HG03378 (cell line): ENCODE data around the gene PIGT.

Experiments used
- ATAC-seq: cut with Tn5 transposase; IDR thresholded peaks from one replicate; pipeline ENCODE4 v1.9.1; 2021; ENCODE audit warnings: mild to moderate bottlenecking, moderate library complexity; ENCODE audit not compliant: unreplicated experiment

The PIGT gene

GRCh38 chr20:45415822-45416637 lies at the start of gene PIGT:
Gene PIGT (plus strand): TSS chr20:45416141. CDS start chr20:45416157, 16 bp downstream.
- peak; percentile 52 for ATAC-seq

- ATAC-seq = no peak
Measured at GRCh38 chr20:45366192-45366591, 49.7 kb upstream of the PIGT start.

GRCh38 chr20:45366631-45367030 lies 49.3 kb upstream of the PIGT start:
- no peak for ATAC-seq

- ATAC-seq = no peak
Measured at GRCh38 chr20:45367126-45367525, 48.8 kb upstream of the PIGT start.

GRCh38 chr20:45368221-45368980 lies 47.5 kb upstream of the PIGT start:
- ATAC-seq = peak; percentile 77

- ATAC-seq = no peak
Measured at GRCh38 chr20:45370571-45371160, 45.3 kb upstream of the PIGT start.

GRCh38 chr20:45372241-45372640 lies 43.7 kb upstream of the PIGT start:
- no peak for ATAC-seq

- ATAC-seq = no peak
Measured at GRCh38 chr20:45372646-45373352, 43.1 kb upstream of the PIGT start.

- peak; percentile 49 for ATAC-seq
Measured at GRCh38 chr20:45373353-45374100, 42.4 kb upstream of the PIGT start.

GRCh38 chr20:45374101-45374467 lies 41.9 kb upstream of the PIGT start:
- no peak for ATAC-seq

GRCh38 chr20:45374966-45375365 lies 41.0 kb upstream of the PIGT start:
- no peak for ATAC-seq

- ATAC-seq = no peak
Measured at GRCh38 chr20:45377269-45377668, 38.7 kb upstream of the PIGT start.

GRCh38 chr20:45378191-45378590 lies 37.8 kb upstream of the PIGT start, which contains the start of gene TP53TG5:
Gene TP53TG5 (minus strand): TSS chr20:45378325. CDS start chr20:45378236, 89 bp downstream.
- ATAC-seq = no peak

- ATAC-seq = no peak
Measured at GRCh38 chr20:45387274-45387673, 28.7 kb upstream of the PIGT start.

GRCh38 chr20:45390931-45391330 lies 25.0 kb upstream of the PIGT start:
- ATAC-seq = no peak

GRCh38 chr20:45391559-45391958 lies 24.4 kb upstream of the PIGT start:
- ATAC-seq = no peak

- ATAC-seq = no peak
Measured at GRCh38 chr20:45392733-45393132, 23.2 kb upstream of the PIGT start.

GRCh38 chr20:45394221-45395113 lies 21.5 kb upstream of the PIGT start:
- ATAC-seq = no peak

GRCh38 chr20:45395114-45395415 lies 20.9 kb upstream of the PIGT start:
- no peak for ATAC-seq

- ATAC-seq = no peak
Measured at GRCh38 chr20:45399018-45399417, 16.9 kb upstream of the PIGT start.
